GM19023 (cell line): ENCODE measurements around the gene ZNF878.
"Not testable (repeated sequence)": the region's sequence is repeated elsewhere in the genome, so short reads cannot be mapped to it uniquely, and the experiment has no call there.

Source experiments
- ATAC-seq: cut with Tn5 transposase; IDR thresholded peaks from one replicate; pipeline ENCODE4 v1.9.1; 2021; ENCODE audit warnings: mild to moderate bottlenecking, moderate library complexity; ENCODE audit not compliant: unreplicated experiment

ZNF878 gene

DNA sequence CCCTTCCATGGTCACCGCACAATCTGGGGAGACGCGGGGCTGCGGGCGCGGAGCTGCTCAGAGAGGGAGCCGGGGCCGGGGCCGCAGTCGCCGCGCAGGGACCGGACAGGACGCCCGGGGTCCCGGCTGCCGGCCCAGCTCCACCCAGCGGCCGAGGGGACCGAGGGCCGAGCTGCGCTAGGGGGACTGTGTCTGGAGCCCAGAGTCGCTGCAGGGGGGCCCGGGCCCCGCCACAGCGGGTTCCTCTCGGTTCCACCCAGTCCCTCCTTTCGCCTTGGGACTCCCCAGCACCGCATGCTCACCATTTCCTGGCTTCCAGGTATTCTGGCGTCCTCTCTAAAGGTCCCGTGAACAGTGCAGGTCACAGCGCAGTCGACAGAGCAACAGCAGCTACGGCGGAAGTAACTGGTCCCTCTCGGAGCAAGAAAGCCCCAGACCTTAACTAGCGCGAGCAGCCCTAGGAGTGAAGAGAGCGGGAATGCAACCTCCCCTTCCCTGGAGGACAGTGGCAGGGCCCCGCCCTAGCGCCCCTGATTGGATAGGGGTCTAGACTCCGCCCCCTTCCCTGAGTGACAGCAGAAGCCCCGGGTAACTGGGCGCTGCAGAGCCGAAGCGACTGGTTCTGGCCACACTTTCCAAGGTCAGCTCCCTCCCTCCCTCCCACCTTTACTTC, at the start of gene ZNF878:
ZNF878 (minus strand) TSS at position 465 of the 673 bp plus-strand sequence; CDS start at position 305, 160 bp downstream.
- peak; percentile 93 for ATAC-seq

GRCh38 chr19:12098040-12098439, 45.3 kb upstream of the ZNF878 start:
- ATAC-seq: no peak

GRCh38 chr19:12095111-12095790, 42.5 kb upstream of the ZNF878 start:
- no peak for ATAC-seq

- no peak for ATAC-seq
Measured at GRCh38 chr19:12093777-12094176, 41.0 kb upstream of the ZNF878 start.

- no peak for ATAC-seq
Measured at GRCh38 chr19:12092956-12093355, 40.2 kb upstream of the ZNF878 start.

- peak; percentile 70 for ATAC-seq
Measured at GRCh38 chr19:12092065-12092867, 39.5 kb upstream of the ZNF878 start.

GRCh38 chr19:12090807-12091206, 38.0 kb upstream of the ZNF878 start:
- ATAC-seq: no peak

- ATAC-seq: no peak
Measured at GRCh38 chr19:12085074-12085818, 32.5 kb upstream of the ZNF878 start.

DNA sequence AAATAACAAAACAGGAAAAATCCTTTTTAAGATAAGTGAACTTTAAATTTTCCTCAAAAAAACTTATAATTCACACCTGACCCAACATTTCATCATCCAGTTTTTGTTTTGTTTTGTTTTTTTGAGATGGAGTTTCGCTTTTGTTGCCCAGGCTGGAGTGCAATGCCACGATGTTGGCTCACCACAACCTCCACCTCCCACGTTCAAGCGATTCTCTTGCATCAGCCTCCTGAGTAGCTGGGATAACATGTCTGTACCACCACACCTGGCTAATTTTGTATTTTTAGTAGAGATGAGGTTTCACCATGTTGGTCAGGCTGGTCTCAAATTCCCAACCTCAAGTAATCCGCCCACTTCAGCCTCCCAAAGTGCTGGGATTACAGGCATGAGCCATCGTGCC, 30.6 kb upstream of the ZNF878 start:
- not testable (repeated sequence) for ATAC-seq

- no peak for ATAC-seq
Measured at GRCh38 chr19:12077375-12077774, 24.6 kb upstream of the ZNF878 start.

- not testable (repeated sequence) for ATAC-seq
Measured at GRCh38 chr19:12076331-12076730, 23.6 kb upstream of the ZNF878 start.

DNA sequence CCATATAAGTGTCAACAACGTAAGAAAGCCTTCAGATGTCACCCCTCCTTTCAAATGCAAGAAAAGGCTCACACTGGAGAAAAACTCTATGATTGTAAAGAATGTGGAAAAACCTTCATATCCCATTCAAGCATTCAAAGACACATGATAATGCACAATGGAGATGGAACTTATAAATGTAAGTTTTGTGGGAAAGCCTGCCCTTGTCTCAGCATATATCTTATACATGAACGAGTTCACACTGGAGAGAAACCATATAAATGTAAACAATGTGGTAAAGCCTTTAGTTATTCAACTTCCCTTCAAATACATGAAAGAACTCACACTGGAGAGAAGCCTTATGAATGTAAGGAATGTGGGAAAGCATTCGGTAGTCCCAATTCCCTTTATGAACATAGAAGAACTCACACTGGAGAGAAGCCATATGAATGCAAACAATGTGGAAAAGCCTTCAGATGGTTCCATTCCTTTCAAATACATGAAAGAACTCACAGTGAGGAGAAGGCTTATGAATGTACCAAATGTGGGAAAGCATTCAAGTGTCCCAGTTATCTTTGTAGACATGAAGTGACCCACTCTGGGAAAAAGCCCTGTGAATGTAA, 22.9 kb upstream of the ZNF878 start:
- no peak for ATAC-seq

DNA sequence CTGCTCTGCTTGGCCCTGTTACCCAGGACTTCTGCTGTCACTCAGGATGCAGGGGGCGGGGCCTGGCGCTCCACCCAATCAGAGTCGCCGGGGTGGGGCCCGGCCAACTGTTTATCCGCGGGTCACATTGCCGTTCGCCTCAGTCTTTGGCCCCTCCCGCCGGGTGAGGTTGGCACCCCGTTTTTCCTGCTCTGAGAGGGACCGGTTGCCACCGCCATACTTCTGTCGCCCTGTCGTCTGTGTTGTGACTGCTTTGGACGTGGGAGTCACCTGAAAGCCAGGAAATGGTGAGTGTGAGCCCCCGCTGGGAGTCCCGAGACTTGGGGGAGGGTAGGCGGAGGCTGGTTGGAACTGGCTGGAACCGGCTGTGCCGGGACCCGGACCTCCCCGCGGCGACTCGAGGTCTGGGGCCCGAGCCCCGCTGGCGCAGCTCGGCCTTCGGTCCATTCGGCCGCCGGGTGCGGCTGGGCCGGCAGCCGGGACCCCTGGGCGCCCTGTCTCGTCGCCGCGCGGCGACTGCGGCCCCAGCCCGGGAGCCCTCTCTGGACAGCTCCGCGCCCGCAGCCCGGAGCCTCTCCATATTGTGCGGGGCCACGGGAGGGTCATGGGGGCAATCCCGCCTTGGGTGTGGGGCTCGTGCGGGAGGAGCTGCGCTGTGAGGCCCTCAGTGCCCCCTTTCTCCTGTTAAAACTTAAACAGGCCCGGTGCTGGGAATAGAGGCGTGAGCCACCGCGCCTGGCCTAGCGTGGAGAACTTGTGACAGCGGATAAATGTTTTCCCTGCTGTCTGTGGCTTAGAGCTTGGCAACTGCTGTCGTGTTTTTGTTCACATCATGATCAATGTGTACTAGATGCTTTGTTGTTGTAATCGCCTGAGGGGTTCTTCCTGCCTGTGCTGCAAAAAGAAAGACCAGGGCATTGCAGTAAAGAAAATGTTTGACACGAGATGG, 12.1 kb upstream of the ZNF878 start, which contains the start of gene ZNF844:
ZNF844 (plus strand) TSS at position 142 of the 949 bp plus-strand sequence; CDS start at position 285, 143 bp downstream.
- peak; percentile 84 for ATAC-seq

GRCh38 chr19:12055784-12056183, 3.0 kb upstream of the ZNF878 start:
- ATAC-seq: no peak

- no peak for ATAC-seq
Measured at GRCh38 chr19:12052091-12052496, 667 bp downstream of the ZNF878 start.

DNA sequence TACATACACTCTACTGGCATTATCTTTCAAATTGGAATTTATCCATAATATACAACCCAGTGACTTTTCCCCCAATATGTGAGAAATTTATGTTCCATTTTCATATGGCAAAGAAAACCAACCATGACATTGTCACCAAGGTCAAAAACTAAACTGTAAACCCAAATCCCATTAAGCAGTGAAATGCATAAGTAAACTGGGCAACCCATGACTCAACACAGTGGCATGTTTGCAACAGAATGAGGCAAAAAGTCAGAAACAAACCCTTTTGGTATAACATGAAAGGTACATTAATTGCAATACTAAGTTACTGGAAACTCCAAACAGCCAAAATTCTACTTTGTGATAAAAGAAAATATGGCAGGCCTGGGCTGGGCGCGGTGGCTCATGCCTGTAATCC, 4.9 kb downstream of the ZNF878 start:
- no peak for ATAC-seq

DNA sequence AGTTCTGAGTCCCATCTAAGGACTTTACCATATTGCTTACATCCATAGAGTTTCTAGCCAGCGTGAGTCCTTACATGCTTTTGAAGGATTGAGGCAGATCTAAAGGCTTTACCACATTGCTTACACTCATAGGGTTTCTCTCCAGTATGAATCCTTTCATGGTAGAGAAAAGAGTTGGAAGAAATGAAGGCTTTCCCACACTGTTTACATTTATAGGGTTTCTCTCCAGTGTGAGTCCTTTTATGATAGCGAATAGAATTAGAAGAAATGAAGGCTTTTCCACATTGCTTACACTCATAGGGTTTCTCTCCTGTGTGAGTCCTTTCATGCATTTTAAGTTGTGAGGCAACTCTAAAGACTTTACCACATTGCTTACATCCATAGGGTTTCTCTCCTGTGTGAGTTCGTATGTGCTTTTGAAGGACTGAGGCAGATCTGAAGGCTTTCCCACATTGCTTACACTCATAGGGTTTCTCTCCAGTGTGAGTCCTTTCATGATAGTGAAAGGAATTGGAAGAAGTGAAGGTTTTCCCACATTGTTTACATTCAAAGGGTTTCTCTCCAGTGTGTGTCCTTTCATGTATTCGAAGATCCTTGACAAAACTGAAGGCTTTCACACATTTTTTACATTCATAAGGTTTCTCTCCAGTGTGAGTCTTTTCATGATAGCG, 8.9 kb downstream of the ZNF878 start:
- no peak for ATAC-seq

GRCh38 chr19:12042893-12043292, 9.9 kb downstream of the ZNF878 start:
- ATAC-seq: no peak
